HG03378 (cell line): ENCODE data around the gene TTLL8.
"Not testable (repeated sequence)": the region's sequence is repeated elsewhere in the genome, so short reads cannot be mapped to it uniquely, and the experiment has no call there.

Experiments used
- ATAC-seq: cut with Tn5 transposase; IDR thresholded peaks from one replicate; pipeline ENCODE4 v1.9.1; 2021; ENCODE audit warnings: mild to moderate bottlenecking, moderate library complexity; ENCODE audit not compliant: unreplicated experiment

The TTLL8 gene

GRCh38 chr22:49992921-49993648 is 65.0 kb downstream of the TTLL8 start:
- no peak for ATAC-seq

GRCh38 chr22:49991907-49992533 is 66.1 kb downstream of the TTLL8 start:
- ATAC-seq, result no peak

GRCh38 chr22:49991167-49991566 is 66.9 kb downstream of the TTLL8 start:
- no peak for ATAC-seq

GRCh38 chr22:49989826-49990225 is 68.3 kb downstream of the TTLL8 start:
- not testable (repeated sequence) for ATAC-seq

GRCh38 chr22:49986325-49986724 is 71.8 kb downstream of the TTLL8 start:
- ATAC-seq, result no peak

GRCh38 chr22:49983148-49984042 is 74.7 kb downstream of the TTLL8 start:
- ATAC-seq, result no peak

GRCh38 chr22:49981799-49982198 is 76.3 kb downstream of the TTLL8 start:
- not testable (repeated sequence) for ATAC-seq

- no peak for ATAC-seq
Observed at GRCh38 chr22:49979587-49980264, 78.4 kb downstream of the TTLL8 start.

GRCh38 chr22:49977578-49977977 is 80.5 kb downstream of the TTLL8 start:
- no peak for ATAC-seq

- ATAC-seq, result no peak
Observed at GRCh38 chr22:49976439-49977175, 81.5 kb downstream of the TTLL8 start.

- ATAC-seq, result no peak
Observed at GRCh38 chr22:49975543-49976389, 82.3 kb downstream of the TTLL8 start.

- no peak for ATAC-seq
Observed at GRCh38 chr22:49973018-49973961, 84.8 kb downstream of the TTLL8 start.

GRCh38 chr22:49972163-49973017 is 85.7 kb downstream of the TTLL8 start:
- ATAC-seq, result no peak

- ATAC-seq, result peak; percentile 4
Observed at GRCh38 chr22:49971232-49972162, 86.6 kb downstream of the TTLL8 start.

- ATAC-seq, result peak; percentile 51
Observed at GRCh38 chr22:49970528-49971231, 87.4 kb downstream of the TTLL8 start.
